VCaP (cell line): ENCODE measurements around the gene HIVEP1.

Experiments
- H3K27ac ChIP-seq: fragments of 450-650 bp; 2 replicates; pipeline ENCODE4 v1.5.1; 2017
- CTCF ChIP-seq: fragments of 450-650 bp; conservative IDR thresholded peaks from 2 replicates; pipeline ENCODE4 v1.5.1; 2017; ENCODE audit warnings: mild to moderate bottlenecking, moderate library complexity

HIVEP1 gene

GRCh38 chr6:12020187-12020791, 8.2 kb downstream of the HIVEP1 start:
- no peak for TF ChIP-seq CTCF
- H3K27ac ChIP-seq: no peak overlapping the region

GRCh38 chr6:12022481-12022880, 10.4 kb downstream of the HIVEP1 start:
- TF ChIP-seq CTCF: no peak
- H3K27ac ChIP-seq: no peak overlapping the region

- no peak for TF ChIP-seq CTCF
- no peak overlapping the region for H3K27ac ChIP-seq
Measured at GRCh38 chr6:12022953-12023388, 10.9 kb downstream of the HIVEP1 start.

GRCh38 chr6:12024216-12024615, 12.1 kb downstream of the HIVEP1 start:
- H3K27ac ChIP-seq: no peak overlapping the region
- no peak for TF ChIP-seq CTCF

- TF ChIP-seq CTCF: no peak
- no peak overlapping the region for H3K27ac ChIP-seq
Measured at GRCh38 chr6:12024699-12025434, 12.8 kb downstream of the HIVEP1 start.

GRCh38 chr6:12026120-12026519, 14.0 kb downstream of the HIVEP1 start:
- no peak for TF ChIP-seq CTCF
- no peak overlapping the region for H3K27ac ChIP-seq

- no peak for TF ChIP-seq CTCF
- H3K27ac ChIP-seq: no peak overlapping the region
Measured at GRCh38 chr6:12026833-12027232, 14.7 kb downstream of the HIVEP1 start.
